ENCODE measurements around the gene GADD45B. TPM values are rescaled to one million over a fixed set of nuclear protein-coding genes. Genes with fewer than 3 reads are reported as not detected.
"Not testable (repeated sequence)": the region's sequence is repeated elsewhere in the genome, so short reads cannot be mapped to it uniquely, and the experiment has no call there.

GADD45B gene
- total RNA-seq, 4 donors from 2014 or later: 52.5 to 134 (median 68.7) TPM

GRCh38 chr19:2517881-2518601 lies 42.1 kb downstream of the GADD45B start:
- WGBS: 47% methylated on average over 15 of the region's 35 CpGs
- Histone ChIP-seq H3K4me1 (peaks cover 5% of the 10 kb centered on the region), H3K27me3 (peaks cover 2% of the 10 kb centered on the region), H3K9me3 (no peaks in the 10 kb centered on the region), H3K27ac (no peak overlapping the region), H3K4me3 (no peak overlapping the region), H3K36me3 (no peaks in the 10 kb centered on the region)
- DNase-seq (ENCODE audit: low spot score in 2 of 2): no peak
- TF ChIP-seq CTCF (IDR thresholded peaks at IDR 0.05): no peak
- TF ChIP-seq POLR2AphosphoS5 (IDR thresholded peaks at IDR 0.05): no peak
- no peak for TF ChIP-seq EP300 (IDR thresholded peaks at IDR 0.05)

- H3K9me3 ChIP-seq; H3K27me3 ChIP-seq; H3K36me3 ChIP-seq; DNase-seq (ENCODE audit: low spot score in 2 of 2); H3K27ac ChIP-seq; H3K4me1 ChIP-seq; H3K4me3 ChIP-seq: not testable (repeated sequence)
- 82% methylated on average over 11 of the region's 11 CpGs for WGBS
Observed at GRCh38 chr19:2518856-2519255, 42.9 kb downstream of the GADD45B start.

- WGBS: 91% methylated on average over 6 of the region's 6 CpGs
- TF ChIP-seq EP300 (IDR thresholded peaks at IDR 0.05) (no peak), POLR2AphosphoS5 (IDR thresholded peaks at IDR 0.05) (no peak), POLR2A (IDR thresholded peaks at IDR 0.05) (no peak), CTCF (IDR thresholded peaks at IDR 0.05) (no peak)
- no peak for DNase-seq (ENCODE audit: low spot score in 2 of 2)
- Histone ChIP-seq H3K36me3 (no peaks in the 10 kb centered on the region), H3K9me3 (no peaks in the 10 kb centered on the region), H3K4me1 (peaks cover 9% of the 10 kb centered on the region), H3K27me3 (no peaks in the 10 kb centered on the region), H3K27ac (no peak overlapping the region), H3K4me3 (no peak overlapping the region)
Observed at GRCh38 chr19:2519482-2519881, 43.6 kb downstream of the GADD45B start.

- TF ChIP-seq CTCF (IDR thresholded peaks at IDR 0.05): peak in 1 of 2 donors; percentile 12
- TF ChIP-seq EP300 (IDR thresholded peaks at IDR 0.05): no peak
- Histone ChIP-seq H3K27me3 (no peaks in the 10 kb centered on the region), H3K36me3 (no peaks in the 10 kb centered on the region), H3K4me1 (peaks cover 25% of the 10 kb centered on the region), H3K4me3 (no peak overlapping the region), H3K27ac (peak overlapping the region; percentile 56), H3K9me3 (no peaks in the 10 kb centered on the region)
- WGBS: 73% methylated on average over 15 of the region's 20 CpGs
- no peak for DNase-seq (ENCODE audit: low spot score in 2 of 2)
Observed at GRCh38 chr19:2523630-2524311, 47.8 kb downstream of the GADD45B start.

GRCh38 chr19:2524361-2524839 lies 48.5 kb downstream of the GADD45B start:
- H3K9me3 ChIP-seq: no peaks in the 10 kb centered on the region
- H3K4me3 ChIP-seq: no peak overlapping the region
- no peaks in the 10 kb centered on the region for H3K27me3 ChIP-seq
- DNase-seq (ENCODE audit: low spot score in 2 of 2): no peak
- no peaks in the 10 kb centered on the region for H3K36me3 ChIP-seq
- TF ChIP-seq POLR2AphosphoS5 (IDR thresholded peaks at IDR 0.05): no peak
- WGBS: 83% methylated on average over 16 of the region's 16 CpGs
- peaks cover 30% of the 10 kb centered on the region for H3K4me1 ChIP-seq
- H3K27ac ChIP-seq: no peak overlapping the region

- H3K36me3 ChIP-seq: no peaks in the 10 kb centered on the region
- peak overlapping the region; percentile 41 for H3K27ac ChIP-seq
- peaks cover 31% of the 10 kb centered on the region for H3K4me1 ChIP-seq
- no peaks in the 10 kb centered on the region for H3K9me3 ChIP-seq
- 41% methylated on average over 20 of the region's 45 CpGs for WGBS
- peak overlapping the region; percentile 37 for H3K4me3 ChIP-seq
- TF ChIP-seq POLR2A (IDR thresholded peaks at IDR 0.05): no peak
- no peak for TF ChIP-seq EP300 (IDR thresholded peaks at IDR 0.05)
- no peak for TF ChIP-seq POLR2AphosphoS5 (IDR thresholded peaks at IDR 0.05)
- TF ChIP-seq CTCF (IDR thresholded peaks at IDR 0.05): no peak
- no peaks in the 10 kb centered on the region for H3K27me3 ChIP-seq
- DNase-seq (ENCODE audit: low spot score in 2 of 2): no peak
Observed at GRCh38 chr19:2524840-2525723, 49.2 kb downstream of the GADD45B start.

Data from suprapubic skin (tissue), 4 donors.